GM12878 (cell line): Measurements from ENCODE around the gene SPINK4. TPM values are rescaled to one million over a fixed set of nuclear protein-coding genes. Genes with fewer than 3 reads are reported as not detected.

ENCODE experiments used
- ATAC-seq: fragments of 200-7000 bp; cut with Tn5 transposase; 3 replicates; pipeline ENCODE4 v1.9.1; 2020; ENCODE audit warnings: mild to moderate bottlenecking, moderate library complexity
- BruUV-seq: library from RNA; stranded (reverse); fragments of 400-500 nt; replicated peaks from 2 replicates; lab custom pipeline; 2021; lab: Mats Ljungman, UMichigan
- CTCF ChIA-PET: fragments of 300-600 bp; sonication (Branson Sonifier 250); formaldehyde crosslinking; extraction: SDS; loops from one replicate; lab custom pipeline; 2021; ENCODE audit warnings: inconsistent platforms; lab: Yijun Ruan, JAX
- POLR2A ChIA-PET: fragments of 350-600 bp; formaldehyde crosslinking; extraction: SDS; loops from one replicate; lab custom pipeline; 2021; ENCODE audit warnings: inconsistent platforms; lab: Charles Lee
- RAD21 ChIA-PET: fragments of 300-600 bp; sonication (Branson Sonifier 250); formaldehyde crosslinking; loops from one replicate; lab custom pipeline; 2023; ENCODE audit warnings: antibody characterized with exemption; ENCODE audit not compliant: unreplicated experiment; lab: Charles Lee
- SMC1A ChIA-PET: fragments of 300-600 bp; sonication (Branson Sonifier 250); formaldehyde crosslinking; loops from one replicate; lab custom pipeline; 2023; ENCODE audit not compliant: unreplicated experiment, uncharacterized antibody; lab: Charles Lee
- DNase-seq: peaks from one replicate; pipeline ENCODE4 v3.0.0-alpha.2; 2011; ENCODE audit warnings: low read depth, low spot score
- FAIRE-seq: peaks from 3 replicates; lab custom pipeline; 2011; peaks lifted over from hg19 to GRCh38; lab: Jason Lieb, UNC
- H2AFZ ChIP-seq: 2 replicates; pipeline ENCODE4 v1.6.0; 2011; ENCODE audit warnings: low read depth, low read length, control low read depth; ENCODE audit not compliant: control insufficient read depth
- H3K27ac ChIP-seq: 2 replicates; pipeline ENCODE4 v1.5.1; 2011; ENCODE audit warnings: control low read depth; ENCODE audit not compliant: control insufficient read depth, insufficient read depth
- H3K27me3 ChIP-seq, 2 experiments: replicated peaks in 1 of 2; 2 replicates each; pipeline versions ENCODE4 v1.6.0 to v1.6.1; 2011; ENCODE audit warnings: low read length in 1 of 2; ENCODE audit not compliant: control insufficient read depth in 2 of 2, insufficient read depth in 2 of 2
- H3K36me3 ChIP-seq, 2 experiments: 2 replicates each; pipeline ENCODE4 v1.5.1; 2011; ENCODE audit warnings: low read length in 1 of 2; ENCODE audit not compliant: control insufficient read depth in 2 of 2, insufficient read depth in 2 of 2
- H3K4me1 ChIP-seq: 2 replicates; pipeline ENCODE4 v1.6.1; 2011; ENCODE audit warnings: mild to moderate bottlenecking, low read length, moderate library complexity, mixed read lengths; ENCODE audit not compliant: control insufficient read depth, insufficient read depth
- H3K4me2 ChIP-seq: 2 replicates; pipeline ENCODE4 v1.6.0; 2011; ENCODE audit warnings: control low read depth; ENCODE audit not compliant: control insufficient read depth, insufficient read depth
- H3K4me3 ChIP-seq: fragments of 200-600 bp; sonication (generic); 2 replicates; pipeline ENCODE4 v1.5.1; 2016
- H3K79me2 ChIP-seq: 2 replicates; pipeline ENCODE4 v1.6.0; 2011; ENCODE audit warnings: low read length; ENCODE audit not compliant: control insufficient read depth, insufficient read depth
- H3K9ac ChIP-seq: 2 replicates; pipeline ENCODE4 v1.8.0; 2011; ENCODE audit warnings: low read length, control low read depth, mixed read lengths; ENCODE audit not compliant: control insufficient read depth, insufficient read depth
- H3K9me3 ChIP-seq: replicated peaks from 3 replicates; pipeline ENCODE4 v1.5.1; 2011; ENCODE audit warnings: mild to moderate bottlenecking, low read length; ENCODE audit not compliant: control insufficient read depth, insufficient read depth
- H4K20me1 ChIP-seq: 2 replicates; pipeline ENCODE4 v1.6.0; 2011; ENCODE audit not compliant: control insufficient read depth, insufficient read depth
- CREM ChIP-seq: IDR thresholded peaks from 2 replicates; pipeline ENCODE4 v1.6.1; 2014; ENCODE audit warnings: antibody characterized with exemption, low read depth
- CTCF ChIP-seq, 3 experiments: IDR thresholded peaks in 2 of 3; conservative IDR thresholded peaks in 1 of 3; 2 replicates each; pipeline ENCODE4 v1.5.1; 2011; ENCODE audit warnings: low read depth in 3 of 3, low read length in 3 of 3, mild to moderate bottlenecking in 3 of 3, control low read depth in 2 of 3, moderate library complexity in 2 of 3, inconsistent platforms in 1 of 3, mixed read lengths in 1 of 3; ENCODE audit not compliant: control insufficient read depth in 2 of 3, insufficient read depth in 1 of 3; ENCODE audit errors: extremely low read depth in 1 of 3
- RAD21 ChIP-seq: IDR thresholded peaks from 2 replicates; pipeline ENCODE4 v1.6.1; 2011; ENCODE audit warnings: mild to moderate bottlenecking, low read depth, low read length, moderate library complexity; ENCODE audit not compliant: insufficient read depth
- TCF3 ChIP-seq: IDR thresholded peaks from 2 replicates; pipeline ENCODE4 v1.6.1; 2012; ENCODE audit warnings: low read depth, mild to moderate bottlenecking, low read length, borderline replicate concordance; ENCODE audit not compliant: insufficient read depth
- WGBS: methylation state at CpG from one replicate; pipeline ENCODE4 v1.1.6; 2016; ENCODE audit warnings: low lambda C conversion rate; ENCODE audit not compliant: insufficient replicate concordance, insufficient coverage; ENCODE audit errors: missing lambda C conversion rate; 5-methylcytosine and 5-hydroxymethylcytosine counted together
- in situ Hi-C: fragments of 300-500 bp; cut with MboI; formaldehyde crosslinking; loops from 9 replicates; pipeline ENCODE4 v1.14.3; 2018; ENCODE audit warnings: mixed read lengths
- intact Hi-C: fragments of 100-400 bp; cut with micrococcal nuclease; formaldehyde crosslinking; loops from one replicate; pipeline ENCODE4 v1.14.2; 2022; ENCODE audit not compliant: unreplicated experiment
- polyA plus RNA-seq, 11 experiments: library from polyadenylated mRNA; depleted of rRNA in 4 of 11; unstranded in 6 of 11; stranded (reverse) in 5 of 11; fragments of >200 nt; fragmentation: Nextera tagmentation in 4 of 11; fragmentation: Illumina TruSeq in 1 of 11; extraction: Ambion mirVana in 4 of 11; extraction: Trizol in 1 of 11; gene quantifications; 1 replicate in 1 of 11; 2 replicates in 10 of 11; pipeline versions ENCODE4 v1.2.1 to v1.2.3, GENCODE V29; 2011 to 2016; ENCODE audit warnings: inconsistent platforms in 2 of 11, missing spikeins in 2 of 11, low read depth in 1 of 11
- total RNA-seq, 4 experiments: library from RNA; depleted of rRNA in 3 of 4; stranded (reverse); fragments of >200 nt in 3 of 4; fragmentation: Illumina TruSeq in 1 of 4; extraction: Trizol in 1 of 4; gene quantifications; 2 replicates each; pipeline versions ENCODE4 v1.2.1 to v1.2.3, GENCODE V29; 2013 to 2021

Gene SPINK4
- total and polyA plus RNA-seq, 10 of the 15 experiments (the other 5 are each of a cell fraction or from before 2014, with no cell fraction given), result not detected

- ATAC-seq (peak; percentile 61), FAIRE-seq (no peak), DNase-seq (no peak)
- ChIA-PET CTCF (interaction anchor here (0.9 kb wide), 1 partner anchor 14 kb away, joined by 4 read pairs; no protein-coding TSS in a partner anchor), RAD21 (interaction anchor here (1.4 kb wide), 1 partner anchor 14 kb away, joined by 3 read pairs; no protein-coding TSS in a partner anchor), SMC1A (no interaction called here), POLR2A (no interaction called here)
- H3K4me1 ChIP-seq, result no peaks in the 10 kb centered on the region
- no peak overlapping the region for H2AFZ ChIP-seq
- in situ Hi-C loops (no loop called here), intact Hi-C loops (no loop called here)
- BruUV-seq, result no TSS peak
- no peak overlapping the region for H3K27ac ChIP-seq
- no peaks in the 10 kb centered on the region; a peak in 1 of 4 replicates for H3K27me3 ChIP-seq
- no peaks in the 10 kb centered on the region for H3K79me2 ChIP-seq
- H4K20me1 ChIP-seq, result no peaks in the 10 kb centered on the region
- H3K4me3 ChIP-seq, result no peak overlapping the region
- no peaks in the 10 kb centered on the region for H3K9me3 ChIP-seq
- H3K9ac ChIP-seq, result no peak overlapping the region
- 69% methylated on average over 3 of the region's 3 CpGs for WGBS
- TF ChIP-seq CREM (no peak), CTCF (IDR thresholded peaks at IDR 0.05 in 2 of 3, conservative IDR thresholded peaks at IDR 0.05 in 1 of 3; ENCODE audit: control insufficient read depth in 2 of 3, extremely low read depth in 1 of 3, insufficient read depth in 1 of 3, low read depth in 3 of 3, low read length in 3 of 3) (peak in 2 of 3 experiments; percentile 8 to 14; a peak in 1 of 6 replicates), RAD21 (0 out of 2 replicates have a peak, but pooled peaks have one; percentile 9), TCF3 (no peak)
- H3K4me2 ChIP-seq, result no peak overlapping the region
- no peaks in the 10 kb centered on the region for H3K36me3 ChIP-seq
These were observed 28.1 kb upstream of the SPINK4 start for GRCh38 chr9:33211695-33212393.
